CD4-positive, alpha-beta T cell treated with Interleukin-17A for 1 hour (primary cell): ENCODE results near the gene MS4A4A.

ENCODE experiments used
- DNase-seq: peaks from one replicate; pipeline ENCODE4 v3.0.0-alpha.2; 2020

The MS4A4A gene

GRCh38 chr11:60349990-60350389, 69.5 kb downstream of the MS4A4A start:
- DNase-seq = no peak

GRCh38 chr11:60357771-60358170, 77.3 kb downstream of the MS4A4A start:
- no peak for DNase-seq
